ENCODE data around the gene EXOC4. TPM values are rescaled to one million over a fixed set of nuclear protein-coding genes. Genes with fewer than 3 reads are reported as not detected.

EXOC4 gene
- total RNA-seq, 4 donors from 2014 or later = 30.7 to 62.4 (median 40.4) TPM

GRCh38 chr7:133593561-133593960 lies 340.7 kb downstream of the EXOC4 start:
- Histone ChIP-seq H3K27me3 (no peaks in the 10 kb centered on the region), H3K4me3 (no peak overlapping the region), H3K4me1 (no peaks in the 10 kb centered on the region), H3K27ac (no peak overlapping the region), H3K36me3 (no peaks in the 10 kb centered on the region), H3K9me3 (no peaks in the 10 kb centered on the region)
- intact Hi-C loops (cut with DNase I) = no loop called here
- TF ChIP-seq CTCF (IDR thresholded peaks at IDR 0.05) = no peak
- TF ChIP-seq POLR2A (IDR thresholded peaks at IDR 0.05) = no peak
- no peak for DNase-seq

GRCh38 chr7:133601617-133602016 lies 348.7 kb downstream of the EXOC4 start:
- Histone ChIP-seq H3K27ac (no peak overlapping the region), H3K4me1 (peaks cover 0 to 9% (median 0%) of the 10 kb centered on the region in 3 donors), H3K9me3 (no peaks in the 10 kb centered on the region), H3K27me3 (no peaks in the 10 kb centered on the region), H3K36me3 (no peaks in the 10 kb centered on the region), H3K4me3 (no peak overlapping the region)
- intact Hi-C loops (cut with DNase I) = no loop called here
- DNase-seq = no peak
- TF ChIP-seq CTCF (IDR thresholded peaks at IDR 0.05) (no peak), POLR2A (IDR thresholded peaks at IDR 0.05) (no peak)
- WGBS, 2 donors = 79 to 96% methylated on average over 1 of the region's 2 CpGs

- WGBS, 2 donors = 59 to 74% methylated on average over 4 of the region's 4 CpGs
- intact Hi-C loops (cut with DNase I) = no loop called here
These were observed 349.4 kb downstream of the EXOC4 start for GRCh38 chr7:133602291-133602690.

GRCh38 chr7:133606991-133607390 lies 354.1 kb downstream of the EXOC4 start:
- no peak for DNase-seq
- H3K4me3 ChIP-seq = no peak overlapping the region
- no peaks in the 10 kb centered on the region for H3K27me3 ChIP-seq
- H3K4me1 ChIP-seq = peaks cover 0 to 22% (median 0%) of the 10 kb centered on the region in 3 donors
- H3K36me3 ChIP-seq = no peaks in the 10 kb centered on the region
- H3K9me3 ChIP-seq = no peaks in the 10 kb centered on the region
- intact Hi-C loops (cut with DNase I) = no loop called here
- TF ChIP-seq CTCF (IDR thresholded peaks at IDR 0.05) (no peak), POLR2A (IDR thresholded peaks at IDR 0.05) (no peak)
- no peak overlapping the region for H3K27ac ChIP-seq
- 75 to 89% methylated on average over 4 of the region's 4 CpGs for WGBS, 2 donors

More at GRCh38 chr7:133602291-133602690, 349.4 kb downstream of the EXOC4 start:
- Histone ChIP-seq H3K27me3 (no peaks in the 10 kb centered on the region), H3K36me3 (no peaks in the 10 kb centered on the region), H3K27ac (no peak overlapping the region), H3K9me3 (no peaks in the 10 kb centered on the region), H3K4me3 (no peak overlapping the region), H3K4me1 (peaks cover 0 to 9% (median 0%) of the 10 kb centered on the region in 3 donors)
- no peak for DNase-seq
- TF ChIP-seq CTCF (IDR thresholded peaks at IDR 0.05) (no peak), POLR2A (IDR thresholded peaks at IDR 0.05) (no peak)

- intact Hi-C loops (cut with DNase I) = no loop called here
- 75 to 93% methylated on average over 1 of the region's 1 CpG for WGBS, 2 donors
- no peaks in the 10 kb centered on the region for H3K9me3 ChIP-seq
- H3K36me3 ChIP-seq = no peaks in the 10 kb centered on the region
- H3K4me3 ChIP-seq = no peak overlapping the region
- no peak for TF ChIP-seq POLR2A (IDR thresholded peaks at IDR 0.05)
- TF ChIP-seq CTCF (IDR thresholded peaks at IDR 0.05) = no peak
- H3K27me3 ChIP-seq = no peaks in the 10 kb centered on the region
- H3K4me1 ChIP-seq = peaks cover 0 to 17% (median 0%) of the 10 kb centered on the region in 3 donors
- DNase-seq = no peak
- no peak overlapping the region for H3K27ac ChIP-seq
These were observed 356.9 kb downstream of the EXOC4 start for GRCh38 chr7:133609806-133610205.
